ENCODE measurements around the gene DDX24. TPM values are rescaled to one million over a fixed set of nuclear protein-coding genes. Genes with fewer than 3 reads are reported as not detected.
A peak's percentile ranks its signal among the peaks of the same experiment; 100 is the strongest.

Gene DDX24, protein sequence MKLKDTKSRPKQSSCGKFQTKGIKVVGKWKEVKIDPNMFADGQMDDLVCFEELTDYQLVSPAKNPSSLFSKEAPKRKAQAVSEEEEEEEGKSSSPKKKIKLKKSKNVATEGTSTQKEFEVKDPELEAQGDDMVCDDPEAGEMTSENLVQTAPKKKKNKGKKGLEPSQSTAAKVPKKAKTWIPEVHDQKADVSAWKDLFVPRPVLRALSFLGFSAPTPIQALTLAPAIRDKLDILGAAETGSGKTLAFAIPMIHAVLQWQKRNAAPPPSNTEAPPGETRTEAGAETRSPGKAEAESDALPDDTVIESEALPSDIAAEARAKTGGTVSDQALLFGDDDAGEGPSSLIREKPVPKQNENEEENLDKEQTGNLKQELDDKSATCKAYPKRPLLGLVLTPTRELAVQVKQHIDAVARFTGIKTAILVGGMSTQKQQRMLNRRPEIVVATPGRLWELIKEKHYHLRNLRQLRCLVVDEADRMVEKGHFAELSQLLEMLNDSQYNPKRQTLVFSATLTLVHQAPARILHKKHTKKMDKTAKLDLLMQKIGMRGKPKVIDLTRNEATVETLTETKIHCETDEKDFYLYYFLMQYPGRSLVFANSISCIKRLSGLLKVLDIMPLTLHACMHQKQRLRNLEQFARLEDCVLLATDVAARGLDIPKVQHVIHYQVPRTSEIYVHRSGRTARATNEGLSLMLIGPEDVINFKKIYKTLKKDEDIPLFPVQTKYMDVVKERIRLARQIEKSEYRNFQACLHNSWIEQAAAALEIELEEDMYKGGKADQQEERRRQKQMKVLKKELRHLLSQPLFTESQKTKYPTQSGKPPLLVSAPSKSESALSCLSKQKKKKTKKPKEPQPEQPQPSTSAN
- 62.2 and 65.8 TPM in 2 replicates for total RNA-seq

DNA sequence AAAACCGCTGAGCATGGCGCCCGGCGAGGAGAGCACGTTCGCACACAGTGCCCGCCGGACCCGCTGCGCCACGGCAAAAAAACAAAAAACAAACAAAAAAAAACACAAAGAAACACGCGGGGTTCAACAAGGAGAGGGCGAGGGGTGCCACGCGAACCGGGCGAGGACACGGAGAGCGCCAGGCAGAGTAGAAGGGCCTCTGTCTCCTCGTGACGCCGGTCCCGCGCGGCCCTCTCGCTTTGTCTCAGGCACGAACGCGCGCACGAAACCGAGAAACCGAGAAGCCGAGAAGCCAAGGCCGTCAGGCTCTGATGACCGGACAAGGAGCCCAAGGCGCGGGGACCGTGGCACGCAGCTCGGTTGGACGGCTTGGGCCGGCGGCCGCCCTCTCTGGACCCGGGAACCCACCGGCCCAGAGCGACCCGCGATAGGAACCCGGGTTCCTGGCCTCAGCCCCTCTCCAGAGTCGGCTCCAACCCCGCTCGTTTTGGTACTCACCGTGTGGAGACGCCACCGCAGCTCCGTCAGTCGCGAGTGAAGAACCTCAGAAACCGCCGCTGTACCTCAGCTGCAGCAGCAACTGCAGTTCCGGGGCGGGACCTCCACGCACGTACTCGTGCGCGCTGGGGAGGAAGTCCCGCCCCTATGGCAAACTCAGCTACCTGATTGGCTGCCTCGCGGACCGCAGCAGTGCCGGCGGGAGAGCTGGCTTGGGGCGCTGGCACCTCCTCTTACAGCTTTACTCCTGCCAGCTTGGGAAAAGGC, at the start of gene DDX24, which contains the start of gene IFI27L1:
DDX24 (minus strand) TSS at position 582 of the 765 bp plus-strand sequence. CDS start 1,460 bp downstream, outside the sequence.
IFI27L1 (plus strand) TSS at position 690 of the 765 bp plus-strand sequence. CDS start 15,628 bp downstream, outside the sequence.
- TF ChIP-seq, protein P1, sequence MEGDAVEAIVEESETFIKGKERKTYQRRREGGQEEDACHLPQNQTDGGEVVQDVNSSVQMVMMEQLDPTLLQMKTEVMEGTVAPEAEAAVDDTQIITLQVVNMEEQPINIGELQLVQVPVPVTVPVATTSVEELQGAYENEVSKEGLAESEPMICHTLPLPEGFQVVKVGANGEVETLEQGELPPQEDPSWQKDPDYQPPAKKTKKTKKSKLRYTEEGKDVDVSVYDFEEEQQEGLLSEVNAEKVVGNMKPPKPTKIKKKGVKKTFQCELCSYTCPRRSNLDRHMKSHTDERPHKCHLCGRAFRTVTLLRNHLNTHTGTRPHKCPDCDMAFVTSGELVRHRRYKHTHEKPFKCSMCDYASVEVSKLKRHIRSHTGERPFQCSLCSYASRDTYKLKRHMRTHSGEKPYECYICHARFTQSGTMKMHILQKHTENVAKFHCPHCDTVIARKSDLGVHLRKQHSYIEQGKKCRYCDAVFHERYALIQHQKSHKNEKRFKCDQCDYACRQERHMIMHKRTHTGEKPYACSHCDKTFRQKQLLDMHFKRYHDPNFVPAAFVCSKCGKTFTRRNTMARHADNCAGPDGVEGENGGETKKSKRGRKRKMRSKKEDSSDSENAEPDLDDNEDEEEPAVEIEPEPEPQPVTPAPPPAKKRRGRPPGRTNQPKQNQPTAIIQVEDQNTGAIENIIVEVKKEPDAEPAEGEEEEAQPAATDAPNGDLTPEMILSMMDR (IDR thresholded peaks at IDR 0.05; ENCODE audit: insufficient read depth, low read length, severe bottlenecking) = no peak
- DNase-seq (ENCODE audit: low read depth) (peak; percentile 90), FAIRE-seq (no peak)
- Histone ChIP-seq H3K27me3 (ENCODE audit: control insufficient read depth, insufficient read depth, low read length) (no peaks in the 10 kb centered on the region), H3K4me3 (ENCODE audit: low read depth, low read length) (peak within 1 kb of the TSS; percentile 99), H3K36me3 (ENCODE audit: control insufficient read depth, insufficient read depth, low read length) (peaks cover 12% of the 10 kb centered on the region)

DNA sequence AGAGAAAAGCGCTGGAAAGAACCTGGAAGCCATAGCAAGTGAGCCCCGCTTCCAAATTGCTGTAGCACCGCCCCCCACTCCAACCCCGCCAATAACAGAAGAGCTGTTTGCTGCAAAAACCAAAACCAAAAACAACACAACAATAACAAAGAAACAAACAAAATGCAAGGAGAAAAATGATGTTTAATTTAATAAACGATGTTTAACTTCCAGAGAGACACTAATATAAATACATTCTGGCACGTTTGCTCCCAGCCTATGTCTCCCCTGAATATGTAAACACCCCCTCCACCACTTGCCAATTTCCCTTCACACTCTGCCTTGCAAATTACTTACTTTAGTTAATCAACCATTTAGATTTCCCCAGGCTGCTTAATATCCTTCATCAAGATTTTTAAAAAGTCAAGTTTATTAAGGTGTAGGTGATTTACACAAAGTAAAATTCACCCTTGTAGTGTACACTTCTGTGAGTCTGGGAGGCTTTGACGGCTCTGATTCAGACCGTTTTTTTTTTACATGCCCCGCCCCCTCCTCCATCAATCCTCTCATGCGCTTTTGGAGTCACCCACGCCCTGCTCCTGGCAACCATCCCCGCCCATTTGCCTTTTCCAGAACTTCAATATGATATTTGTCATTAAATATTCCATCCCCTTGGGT, 48.9 kb upstream of the DDX24 start:
- peak overlapping the region; percentile 62 for H3K4me3 ChIP-seq (ENCODE audit: low read depth, low read length)
- no peaks in the 10 kb centered on the region for H3K27me3 ChIP-seq (ENCODE audit: control insufficient read depth, insufficient read depth, low read length)
- FAIRE-seq = no peak
- DNase-seq (ENCODE audit: low read depth) = peak; percentile 80
- peaks cover 3% of the 10 kb centered on the region for H3K36me3 ChIP-seq (ENCODE audit: control insufficient read depth, insufficient read depth, low read length)
- TF ChIP-seq, protein P1 (IDR thresholded peaks at IDR 0.05; ENCODE audit: insufficient read depth, low read length, severe bottlenecking) = no peak

DNA sequence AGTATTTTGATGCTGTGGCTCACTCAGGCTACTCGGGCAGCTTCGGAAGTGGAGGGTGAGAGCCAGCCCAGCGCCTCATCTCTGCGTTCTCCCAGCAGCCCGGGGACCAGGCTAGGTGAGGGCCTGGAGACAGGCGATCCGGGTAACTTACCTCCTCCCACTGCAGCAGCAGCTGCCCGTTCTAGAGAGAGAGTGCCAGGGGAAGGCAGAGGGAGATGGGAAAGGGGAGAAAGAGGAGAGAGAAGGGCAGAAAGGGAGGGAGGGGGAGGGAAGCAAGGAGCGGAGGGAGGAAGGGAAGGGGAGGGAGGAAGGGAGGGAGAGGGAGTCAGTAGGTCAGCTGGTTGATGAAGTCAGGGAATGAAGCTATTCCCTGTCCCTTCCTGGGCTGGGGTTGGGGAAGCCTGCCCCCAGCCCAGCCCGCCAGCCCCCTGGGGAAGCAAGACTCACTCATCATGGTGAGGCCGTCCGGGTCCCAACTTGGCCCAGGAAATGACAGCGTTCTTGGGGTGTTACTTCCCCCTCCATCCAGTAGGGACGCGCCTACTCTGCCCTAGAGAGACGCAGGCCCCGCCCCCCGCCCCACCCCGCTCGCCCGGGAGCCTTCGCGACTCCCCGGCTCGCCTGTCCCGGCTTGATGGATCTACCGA, 48.2 kb upstream of the DDX24 start, which contains the start of gene IFI27L2:
IFI27L2 (minus strand) TSS at position 494 of the 647 bp plus-strand sequence; CDS start at position 454, 40 bp downstream.
- TF ChIP-seq, protein P1 (IDR thresholded peaks at IDR 0.05; ENCODE audit: insufficient read depth, low read length, severe bottlenecking) = peak; percentile 35
- DNase-seq (ENCODE audit: low read depth) = peak; percentile 75
- Histone ChIP-seq H3K36me3 (ENCODE audit: control insufficient read depth, insufficient read depth, low read length) (peaks cover 3% of the 10 kb centered on the region), H3K4me3 (ENCODE audit: low read depth, low read length) (peak within 1 kb of the TSS; percentile 62), H3K27me3 (ENCODE audit: control insufficient read depth, insufficient read depth, low read length) (no peaks in the 10 kb centered on the region)
- FAIRE-seq = no peak

DNA sequence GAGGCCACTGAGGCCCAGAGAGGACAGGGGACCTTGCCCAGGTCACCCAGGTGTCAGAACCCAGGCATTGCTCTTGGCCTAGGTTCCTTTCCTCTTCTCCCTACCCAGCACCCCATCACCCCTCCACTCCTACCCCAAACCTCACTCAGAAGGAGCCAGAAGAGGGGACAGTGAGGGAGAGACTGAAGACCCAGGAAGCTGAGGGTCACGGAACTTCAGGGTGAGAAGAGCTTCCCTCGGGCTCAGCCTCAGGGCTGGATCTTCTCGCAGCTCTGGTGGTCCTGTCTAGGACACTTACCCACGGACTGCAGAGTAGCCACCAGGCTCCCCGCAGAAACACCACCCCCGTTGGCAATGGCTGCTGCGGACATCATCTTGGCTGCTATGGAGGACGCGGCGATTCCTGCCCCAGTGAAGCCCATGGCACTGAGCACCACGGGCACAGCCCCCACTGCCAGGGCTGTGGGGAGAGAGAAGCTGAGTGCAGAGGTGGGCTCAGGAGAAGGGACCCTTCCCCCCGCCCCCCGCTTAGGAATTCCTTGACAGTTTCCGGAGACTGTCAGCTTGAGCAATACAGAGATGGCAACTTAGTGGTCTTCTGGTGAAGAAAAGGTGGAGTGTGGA, 47.3 kb upstream of the DDX24 start:
- H3K4me3 ChIP-seq (ENCODE audit: low read depth, low read length) = no peak overlapping the region
- DNase-seq (ENCODE audit: low read depth) (no peak), FAIRE-seq (no peak)
- no peaks in the 10 kb centered on the region for H3K27me3 ChIP-seq (ENCODE audit: control insufficient read depth, insufficient read depth, low read length)
- peaks cover 3% of the 10 kb centered on the region for H3K36me3 ChIP-seq (ENCODE audit: control insufficient read depth, insufficient read depth, low read length)
- TF ChIP-seq, protein P1 (IDR thresholded peaks at IDR 0.05; ENCODE audit: insufficient read depth, low read length, severe bottlenecking) = no peak
